Sigmoid colon (tissue), 4 donors: ENCODE measurements around the gene ARF3.

Source experiments
- CTCF ChIP-seq, 4 experiments: fragments of 450-650 bp in 3 of 4; fragments of 200-600 bp in 1 of 4; IDR thresholded peaks; one replicate each; pipeline ENCODE4 v1.5.1; 2016 to 2019; ENCODE audit warnings: antibody characterized with exemption in 4 of 4, mild to moderate bottlenecking in 3 of 4, moderate library complexity in 2 of 4
- EP300 ChIP-seq, 4 donors: sonication (generic); formaldehyde crosslinking; IDR thresholded peaks; one replicate each; pipeline ENCODE4 v1.6.1; 2017; ENCODE audit warnings: antibody characterized with exemption in 4 of 4
- POLR2A ChIP-seq, 2 donors: fragments of 450-650 bp; IDR thresholded peaks; one replicate each; pipeline ENCODE4 v1.6.1; 2016; ENCODE audit warnings: antibody characterized with exemption in 2 of 2, mild to moderate bottlenecking in 2 of 2, moderate library complexity in 2 of 2
- POLR2AphosphoS5 ChIP-seq, 4 donors: sonication (generic); formaldehyde crosslinking; IDR thresholded peaks; one replicate each; pipeline ENCODE4 v1.6.1; 2017; ENCODE audit warnings: antibody characterized with exemption in 4 of 4

GRCh38 chr12:48961801-48962200 lies 4.5 kb upstream of the ARF3 start:
- TF ChIP-seq CTCF (IDR thresholded peaks at IDR 0.05) (no peak), POLR2AphosphoS5 (IDR thresholded peaks at IDR 0.05) (no peak), POLR2A (IDR thresholded peaks at IDR 0.05) (no peak), EP300 (IDR thresholded peaks at IDR 0.05) (no peak)
